Effector CD8-positive, alpha-beta T cell (primary cell): ENCODE data around the gene ZNF586.
"Not testable (repeated sequence)": the region's sequence is repeated elsewhere in the genome, so short reads cannot be mapped to it uniquely, and the experiment has no call there.

ENCODE experiments used
- DNase-seq: peaks from one replicate; lab custom pipeline; 2025; lab: John Stamatoyannopoulos, UW
- total RNA-seq, 4 experiments: gene quantifications; one replicate each; lab custom pipeline; 2026; lab: John Stamatoyannopoulos, UW

ZNF586 gene
- total RNA-seq = 55.3 to 73.5 (median 64.2) reads per million in 4 experiments

DNA sequence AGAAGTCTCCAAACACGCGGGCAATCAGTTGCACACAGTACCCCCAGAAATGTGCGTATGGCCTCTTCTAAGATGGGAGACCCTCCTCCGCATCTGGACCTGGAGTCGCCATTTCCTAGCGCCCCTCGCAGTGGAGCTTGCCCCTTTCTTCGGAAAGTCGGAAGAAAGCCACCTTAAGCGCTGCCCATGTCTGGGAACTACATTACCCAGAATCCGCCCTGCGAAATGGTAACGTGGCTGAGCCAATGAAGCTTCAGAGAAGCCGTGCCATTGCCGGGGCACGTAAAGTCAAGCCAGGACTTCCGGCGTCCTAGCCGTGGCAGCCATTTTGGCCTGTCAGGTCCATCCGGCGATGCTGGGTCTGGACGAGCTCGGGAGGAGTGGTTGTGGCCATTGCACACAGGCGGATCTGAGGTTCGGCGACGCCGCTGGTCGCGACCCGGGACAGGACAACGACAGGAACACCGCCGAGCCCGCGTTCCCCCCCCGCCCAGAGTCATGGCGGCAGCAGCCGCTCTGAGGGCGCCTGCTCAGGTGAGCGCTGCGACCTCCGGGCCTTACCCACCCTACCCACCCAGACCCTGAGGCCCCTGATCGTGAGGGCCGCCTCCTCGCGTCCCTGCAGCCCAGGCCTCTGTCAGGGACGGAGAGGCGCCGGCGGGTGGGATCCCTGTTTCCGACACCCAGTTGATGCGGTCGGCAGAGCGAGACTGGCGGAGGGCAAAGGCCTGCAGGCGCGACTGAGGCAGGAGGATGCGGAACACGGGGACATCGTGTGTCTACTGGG, at the start of gene ZNF586:
Gene ZNF586, plus strand, starts transcription at position 332 of the 787 bp plus-strand sequence. Its CDS starts 167 bp downstream, at position 499.
- peak; percentile 77 for DNase-seq

DNA sequence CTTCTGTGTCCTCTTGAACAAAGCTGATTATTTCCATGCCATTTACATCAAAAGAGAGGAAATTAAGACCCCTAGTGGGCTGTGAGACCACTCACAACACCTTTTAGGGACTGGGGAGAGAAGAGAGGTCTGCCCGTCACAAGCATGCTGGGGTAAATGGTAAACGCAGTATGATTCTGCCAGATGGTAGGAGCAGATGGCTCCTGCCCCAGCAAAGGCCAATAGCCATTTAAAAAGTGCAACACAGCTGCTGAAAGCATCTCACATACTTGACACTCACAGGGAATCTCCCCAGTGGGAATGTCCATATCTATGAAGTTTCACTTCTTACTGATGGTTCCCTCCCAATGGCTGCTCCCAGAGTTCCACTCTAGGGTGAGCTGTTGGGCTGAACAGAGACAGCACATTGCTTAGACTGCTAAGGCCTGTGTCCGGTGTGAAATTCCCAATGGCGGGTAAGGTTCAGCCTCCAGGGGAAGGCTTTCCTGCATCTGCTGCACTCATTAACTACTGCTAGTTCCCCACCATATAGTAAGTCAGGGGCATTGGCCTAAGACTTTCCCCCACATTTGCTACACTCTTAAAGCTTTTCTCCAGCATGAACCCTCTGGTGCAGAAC, 49.5 kb upstream of the ZNF586 start:
- DNase-seq = no peak

DNA sequence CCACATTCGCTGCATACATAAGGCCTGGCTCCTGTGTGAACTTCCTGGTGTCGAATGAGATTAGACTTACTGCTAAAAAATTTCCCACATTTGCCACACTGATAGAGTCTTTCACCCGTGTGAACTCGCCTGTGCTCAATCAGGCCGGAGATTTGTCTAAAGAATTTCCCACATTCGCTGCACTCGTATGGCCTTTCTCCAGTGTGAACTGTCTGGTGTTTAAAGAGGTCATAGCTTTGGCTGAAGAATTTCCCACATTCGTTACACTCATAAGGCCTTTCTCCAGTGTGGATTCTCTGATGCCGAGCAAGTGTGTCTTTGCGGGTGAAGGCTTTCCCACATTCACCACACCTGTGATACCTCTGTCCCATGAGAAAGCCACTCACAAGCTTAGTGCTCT, 48.6 kb upstream of the ZNF586 start:
- no peak for DNase-seq

DNA sequence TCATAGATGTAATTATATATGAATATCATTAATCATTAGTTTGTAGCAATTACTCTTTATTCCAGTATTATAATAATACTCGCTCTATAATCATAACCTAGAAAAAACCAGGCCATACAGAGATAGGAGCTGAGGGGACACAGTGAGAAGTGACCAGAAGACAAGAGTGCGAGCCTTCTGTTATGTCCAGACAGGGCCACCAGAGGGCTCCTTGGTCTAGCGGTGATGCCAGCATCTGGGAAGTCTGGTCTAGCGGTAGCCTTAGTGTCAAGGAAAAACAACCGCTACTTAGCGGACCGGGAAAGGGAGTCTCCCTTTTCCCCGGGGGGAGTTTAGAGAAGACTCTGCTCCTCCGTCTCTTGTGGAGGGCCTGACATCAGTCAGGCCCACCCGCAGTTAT, 31.2 kb upstream of the ZNF586 start:
- peak; percentile 14 for DNase-seq

DNA sequence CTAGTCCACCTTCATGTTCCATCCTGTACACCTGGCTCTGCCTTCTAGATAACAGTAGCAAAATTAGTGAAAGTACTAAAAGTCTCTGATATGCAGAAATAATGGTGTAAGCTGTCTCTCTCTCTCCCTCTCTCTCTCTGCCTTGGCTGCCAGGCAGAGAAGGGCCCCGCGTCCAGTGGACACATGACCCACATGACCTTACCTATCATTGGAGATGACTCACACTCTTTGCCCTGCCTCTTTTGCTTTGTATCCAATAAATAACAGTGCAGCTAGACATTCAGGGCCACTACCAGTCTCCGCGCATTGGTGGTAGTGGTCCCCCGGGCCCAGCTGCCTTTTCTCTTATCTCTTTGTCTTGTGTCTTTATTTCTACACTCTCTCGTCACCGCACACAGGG, 30.7 kb upstream of the ZNF586 start:
- not testable (repeated sequence) for DNase-seq

DNA sequence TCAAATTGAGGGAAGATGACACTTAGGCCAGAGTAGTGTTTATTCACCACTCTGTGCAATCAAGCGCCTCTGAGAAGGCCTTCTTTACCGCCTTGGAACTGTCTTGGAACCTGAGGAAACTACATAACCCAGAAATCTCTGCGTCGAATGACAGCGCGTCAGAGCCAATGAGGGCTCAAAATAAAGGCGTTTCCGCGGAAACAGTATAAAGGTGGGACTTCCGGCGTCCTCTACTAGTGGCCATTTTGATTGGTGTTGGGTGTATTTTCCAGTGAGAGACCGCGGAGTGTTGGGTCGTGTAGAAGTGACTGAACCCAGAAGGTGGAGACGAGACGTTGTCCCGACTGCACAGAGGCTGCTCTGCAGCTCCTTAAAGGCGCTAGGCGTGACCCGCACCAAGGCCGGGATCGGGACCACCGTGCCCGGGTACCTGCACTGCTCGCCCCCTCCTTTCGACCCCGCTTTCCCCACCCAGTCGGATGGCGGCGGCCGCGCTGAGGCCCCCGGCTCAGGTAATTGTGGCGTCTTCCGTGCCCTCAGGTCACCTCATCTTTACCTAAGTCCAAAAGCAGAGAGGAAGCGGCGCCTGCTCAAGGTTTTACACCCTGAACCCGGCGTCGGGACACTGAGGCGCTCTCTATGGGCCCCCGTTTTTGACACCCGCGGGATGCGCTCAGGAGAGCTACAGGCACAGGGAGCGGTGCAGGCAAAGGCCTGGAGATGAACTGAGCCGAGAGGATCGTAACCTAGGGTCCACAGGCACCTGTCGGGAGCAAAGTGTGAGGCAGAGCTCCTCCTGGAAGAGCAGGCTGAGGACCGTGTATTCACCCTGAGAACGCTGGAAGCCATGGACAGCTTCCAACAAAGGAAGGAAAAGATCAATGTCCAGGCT, 22.6 kb upstream of the ZNF586 start, which contains the start of gene ZNF776:
Gene ZNF776, plus strand, starts transcription at position 236 of the 892 bp plus-strand sequence. Its CDS starts 244 bp downstream, at position 480.
- DNase-seq = peak; percentile 63

DNA sequence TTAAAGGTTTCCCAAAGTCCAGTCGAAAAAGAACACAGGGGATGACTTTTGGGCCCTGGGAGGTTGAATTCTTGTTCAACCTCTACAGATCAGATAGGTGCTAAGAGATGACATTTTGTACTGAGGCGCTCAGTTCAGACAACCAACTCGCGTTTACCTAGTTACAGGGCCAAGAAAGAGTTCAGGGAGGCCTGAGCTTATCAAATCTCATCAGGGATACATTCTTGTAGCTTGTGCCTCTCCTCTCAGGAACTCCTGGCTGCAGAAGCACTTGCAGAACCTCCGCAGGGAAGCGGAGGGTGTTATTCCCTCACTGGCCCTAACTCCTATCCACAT, 22.0 kb upstream of the ZNF586 start:
- no peak for DNase-seq

DNA sequence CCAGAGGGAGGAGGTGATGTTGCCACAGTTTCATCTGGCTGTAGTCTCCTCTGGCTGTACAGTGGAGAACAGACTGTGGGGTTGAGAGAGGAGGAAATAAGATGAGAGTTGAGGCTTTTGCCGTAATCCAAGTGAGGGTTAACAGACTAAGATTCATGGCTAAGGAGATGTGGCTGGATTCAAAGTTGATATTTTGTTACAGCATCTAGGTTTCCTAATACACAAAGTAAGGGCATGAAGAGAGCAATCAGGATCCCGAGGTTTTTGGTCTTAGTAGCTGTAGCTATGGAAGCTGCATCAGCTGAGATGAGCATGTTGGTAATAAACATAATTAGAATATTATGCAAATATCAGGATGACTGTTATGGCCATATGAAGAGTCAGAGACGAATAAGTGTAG, 21.4 kb upstream of the ZNF586 start:
- DNase-seq = no peak

DNA sequence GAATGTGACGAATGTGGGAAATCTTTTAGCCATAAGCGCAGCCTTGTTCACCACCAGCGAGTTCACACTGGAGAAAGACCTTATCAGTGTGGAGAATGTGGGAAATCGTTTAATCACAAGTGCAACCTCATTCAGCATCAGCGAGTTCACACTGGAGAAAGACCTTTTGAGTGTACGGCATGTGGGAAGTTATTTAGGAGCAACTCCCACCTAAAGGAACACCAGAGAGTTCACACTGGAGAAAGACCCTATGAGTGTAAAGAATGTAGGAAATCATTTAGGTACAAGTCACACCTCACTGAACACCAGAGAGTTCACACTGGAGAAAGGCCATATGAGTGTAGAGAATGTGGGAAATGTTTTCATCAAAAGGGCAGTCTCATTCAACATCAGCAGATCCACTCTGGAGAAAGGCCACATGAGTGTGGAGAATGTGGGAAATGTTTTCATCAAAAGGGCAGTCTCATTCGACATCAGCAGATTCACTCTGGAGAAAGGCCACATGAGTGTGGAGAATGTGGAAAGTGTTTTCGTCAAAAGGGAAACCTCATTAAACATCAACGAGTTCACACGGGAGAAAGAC, 15.3 kb upstream of the ZNF586 start:
- no peak for DNase-seq

DNA sequence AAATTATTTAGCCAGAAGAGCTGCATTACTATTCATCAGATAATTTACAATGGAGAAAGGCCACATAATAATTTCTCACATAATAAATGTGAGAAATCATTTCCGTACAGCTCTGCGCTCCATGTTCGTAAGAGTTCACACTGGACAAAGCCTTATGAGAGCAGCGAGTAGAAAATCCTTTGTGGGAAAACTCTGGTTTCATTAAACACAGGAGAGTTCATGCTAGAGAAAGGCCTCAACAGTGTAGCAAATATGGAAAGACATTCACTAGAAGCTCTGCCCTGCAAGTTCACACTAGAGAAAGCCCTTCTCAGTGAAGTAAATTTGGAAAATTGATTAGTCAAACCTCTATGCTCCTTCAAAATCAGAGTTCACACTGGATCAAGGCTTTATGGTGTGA, 14.4 kb upstream of the ZNF586 start:
- no peak for DNase-seq

DNA sequence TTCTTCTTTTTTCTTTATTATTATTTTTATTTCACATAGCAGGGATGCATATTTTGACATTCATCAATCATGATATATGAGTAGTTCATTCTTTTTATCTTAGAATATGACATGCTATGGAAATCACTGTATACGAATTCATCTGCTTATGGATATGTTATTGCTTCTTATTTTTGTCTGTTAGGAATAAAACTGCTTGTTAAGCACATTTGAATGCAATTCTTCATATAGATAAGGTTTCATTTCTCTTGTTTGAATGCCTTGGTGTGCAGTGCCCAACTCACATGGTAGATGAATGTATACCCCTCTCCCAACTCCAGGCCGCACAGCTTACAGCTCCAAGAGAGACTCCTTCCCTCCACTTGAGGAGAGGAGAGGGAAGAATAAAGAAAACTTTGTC, 11.5 kb upstream of the ZNF586 start:
- DNase-seq = no peak

DNA sequence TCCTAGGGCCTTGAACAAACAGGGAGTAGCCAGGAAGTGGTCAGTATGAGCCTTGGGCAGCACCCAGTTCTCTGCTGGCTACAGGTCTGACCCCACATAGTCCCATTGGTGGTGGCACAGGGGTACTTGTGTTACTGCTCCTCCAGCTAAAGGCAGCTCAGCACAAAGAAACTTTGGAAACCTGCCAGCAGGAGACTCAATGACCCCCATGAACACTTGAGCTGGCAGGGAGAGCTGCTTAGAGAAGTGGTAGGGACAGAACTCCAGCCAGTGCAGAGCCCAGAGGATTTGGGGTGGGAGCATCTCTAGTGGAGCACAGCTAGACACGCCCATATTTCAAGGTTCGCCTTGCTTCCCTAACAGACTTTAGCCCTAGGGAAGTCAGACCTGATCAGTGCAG, 10.4 kb upstream of the ZNF586 start:
- no peak for DNase-seq

DNA sequence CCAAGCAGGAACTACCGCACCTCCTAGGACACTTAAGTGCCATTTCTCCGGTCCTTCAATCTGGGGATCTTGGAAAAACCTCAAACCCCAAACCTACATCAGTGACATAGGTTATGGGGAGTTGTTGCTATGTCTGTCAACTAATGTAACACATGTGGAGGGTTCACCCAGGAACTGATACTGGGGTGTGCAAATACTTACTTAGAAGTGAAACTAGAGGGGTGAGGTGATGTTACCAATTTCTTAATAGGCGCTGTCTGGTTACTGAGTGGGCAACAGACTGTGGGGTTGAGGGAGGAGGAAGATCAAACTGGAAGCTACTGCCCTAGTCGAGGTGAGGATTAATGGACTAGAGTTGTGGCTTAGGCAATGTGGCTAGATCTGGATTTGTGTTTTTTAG, 1.9 kb downstream of the ZNF586 start:
- no peak for DNase-seq

DNA sequence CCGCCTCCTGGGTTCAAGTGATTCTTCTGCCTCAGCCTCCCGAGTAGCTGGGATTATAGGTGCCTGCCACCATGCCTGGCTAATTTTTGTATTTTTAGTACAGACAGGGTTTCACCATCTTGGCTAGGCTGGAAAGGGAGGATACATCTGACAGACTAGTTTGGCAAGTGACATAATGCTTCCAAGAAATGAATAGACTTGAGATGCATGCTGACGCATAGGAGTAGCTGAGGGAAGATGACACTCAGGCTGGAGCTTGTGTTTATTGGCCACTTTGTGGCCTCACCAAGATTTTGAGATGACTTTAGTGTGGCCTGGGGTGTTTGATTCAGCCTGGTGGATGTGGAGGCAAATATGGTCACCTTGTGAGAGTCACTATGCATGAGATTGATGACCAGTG, 4.0 kb downstream of the ZNF586 start:
- no peak for DNase-seq

DNA sequence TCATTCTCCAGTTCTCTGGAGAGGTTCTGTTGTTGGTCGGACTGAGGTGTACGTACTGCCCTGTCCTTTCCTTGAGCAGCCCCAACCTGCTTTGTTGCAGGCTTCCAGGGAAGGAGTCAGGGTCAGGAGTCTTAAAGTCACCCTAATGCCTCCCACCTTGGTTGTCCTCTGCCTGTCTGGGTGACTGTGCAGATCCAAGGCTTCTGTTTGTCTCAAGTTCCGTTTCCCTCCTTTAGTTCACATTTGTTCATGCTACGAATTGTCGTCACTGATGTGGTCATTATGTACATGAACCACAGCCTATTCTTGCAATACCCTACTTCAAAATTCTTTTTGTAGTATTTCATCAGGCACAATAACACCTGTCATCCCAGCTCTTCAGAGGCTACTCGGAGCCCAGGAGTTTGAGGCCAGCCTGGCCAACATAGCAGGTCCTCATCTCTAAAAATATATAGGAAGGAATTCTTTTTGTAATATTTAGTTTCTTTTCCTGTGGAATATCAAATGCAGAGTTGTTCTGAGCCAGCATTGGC, 7.4 kb downstream of the ZNF586 start:
- no peak for DNase-seq

DNA sequence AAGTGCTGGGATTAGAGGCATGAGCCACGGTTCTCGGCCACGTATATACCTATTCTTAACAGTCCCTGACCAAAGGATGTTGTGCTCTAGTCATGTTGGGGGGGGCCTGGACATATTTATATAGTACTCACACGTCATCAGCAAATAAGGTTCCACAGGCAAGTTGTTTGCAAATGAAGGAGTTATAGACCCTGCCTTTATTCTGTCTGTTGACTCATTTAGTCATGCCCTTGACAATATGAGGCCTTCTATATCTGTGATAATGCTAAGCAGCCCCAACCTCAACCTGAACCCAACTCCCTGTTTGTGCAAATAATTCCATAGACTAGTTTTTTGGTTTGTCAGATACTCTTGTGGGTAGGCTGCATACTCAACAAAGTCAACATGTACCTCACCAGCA, 8.9 kb downstream of the ZNF586 start:
- no peak for DNase-seq

DNA sequence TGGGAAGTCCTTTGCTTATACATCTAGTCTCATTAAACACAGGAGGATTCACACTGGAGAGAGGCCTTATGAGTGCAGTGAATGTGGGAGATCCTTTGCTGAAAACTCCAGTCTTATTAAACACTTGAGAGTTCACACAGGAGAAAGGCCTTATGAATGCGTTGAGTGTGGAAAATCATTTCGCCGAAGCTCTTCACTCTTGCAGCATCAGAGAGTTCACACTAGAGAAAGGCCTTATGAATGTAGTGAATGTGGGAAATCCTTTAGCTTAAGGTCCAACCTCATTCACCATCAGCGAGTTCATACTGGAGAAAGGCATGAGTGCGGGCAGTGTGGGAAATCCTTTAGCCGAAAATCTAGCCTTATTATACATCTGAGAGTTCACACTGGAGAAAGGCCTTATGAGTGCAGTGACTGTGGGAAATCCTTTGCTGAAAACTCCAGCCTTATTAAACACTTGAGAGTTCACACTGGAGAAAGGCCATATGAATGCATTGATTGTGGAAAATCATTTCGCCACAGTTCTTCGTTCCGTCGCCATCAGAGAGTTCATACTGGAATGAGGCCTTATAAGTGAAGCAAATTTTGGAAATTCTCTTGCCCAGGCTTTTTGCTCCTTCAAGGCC, 9.9 kb downstream of the ZNF586 start:
- DNase-seq = no peak

DNA sequence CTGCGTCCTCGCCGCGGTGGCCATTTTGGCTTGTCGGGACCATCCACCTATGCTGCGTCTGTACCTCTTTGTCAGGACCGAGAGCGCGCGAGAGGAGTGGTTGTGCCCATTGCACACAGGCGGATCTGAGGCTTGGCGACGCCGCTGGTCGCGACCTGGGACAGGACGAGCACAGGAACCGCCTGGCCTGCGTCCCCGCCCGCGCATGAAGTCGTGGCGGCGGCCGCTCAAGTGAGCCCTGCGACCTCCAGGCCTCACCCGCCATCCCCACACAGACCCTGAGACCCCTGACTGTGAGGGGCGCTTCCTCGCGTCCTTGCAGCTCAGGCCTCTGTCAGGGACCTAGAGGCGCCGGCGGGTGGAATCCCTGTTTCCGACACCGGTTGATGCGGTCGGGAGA, 16.8 kb downstream of the ZNF586 start:
- no peak for DNase-seq

DNA sequence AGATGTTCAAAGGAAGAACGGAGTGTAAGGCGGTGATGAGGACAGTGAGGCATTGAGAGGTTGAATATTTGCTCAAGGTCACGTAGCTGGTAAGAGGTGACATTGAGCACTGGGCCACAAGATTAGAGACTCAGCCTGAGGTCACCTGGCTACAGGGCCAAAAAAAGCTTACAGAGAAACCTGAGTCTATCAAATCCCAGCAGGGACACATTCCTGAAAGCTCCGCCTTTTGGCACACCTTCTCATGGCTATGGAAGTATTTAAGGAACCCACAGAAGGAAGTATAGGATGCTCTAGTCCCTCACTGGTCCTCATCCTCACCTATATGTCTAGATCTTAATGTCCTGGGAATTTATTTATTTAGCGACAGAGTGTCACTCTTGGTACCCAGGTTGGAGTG, 17.4 kb downstream of the ZNF586 start:
- DNase-seq = no peak

DNA sequence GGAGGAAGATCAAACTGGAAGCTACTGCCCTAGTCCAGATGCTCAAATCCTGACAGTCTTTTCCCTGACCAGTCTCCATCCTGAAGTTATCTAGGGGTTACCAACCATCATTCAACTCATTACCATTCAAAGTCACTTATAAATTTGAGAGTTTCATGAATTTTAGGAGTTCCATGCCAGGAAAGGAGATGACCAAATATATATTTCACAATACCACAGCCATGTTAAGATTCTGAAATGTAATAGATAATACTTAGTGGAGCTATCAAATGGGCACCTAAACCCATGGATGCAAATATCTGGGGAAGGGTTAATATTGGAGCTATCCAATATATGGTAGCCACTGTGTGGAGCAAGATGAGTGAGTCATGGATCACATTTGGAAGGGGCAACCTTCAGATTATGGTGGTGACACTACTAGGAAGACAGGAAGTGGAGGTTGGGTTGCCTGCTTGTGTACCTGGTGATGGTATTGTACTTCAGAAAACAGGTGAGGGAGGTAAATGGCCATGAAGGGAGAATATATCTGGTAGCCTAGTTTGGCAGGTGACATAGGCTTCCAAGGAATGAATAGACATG, 18.7 kb downstream of the ZNF586 start:
- DNase-seq = no peak

DNA sequence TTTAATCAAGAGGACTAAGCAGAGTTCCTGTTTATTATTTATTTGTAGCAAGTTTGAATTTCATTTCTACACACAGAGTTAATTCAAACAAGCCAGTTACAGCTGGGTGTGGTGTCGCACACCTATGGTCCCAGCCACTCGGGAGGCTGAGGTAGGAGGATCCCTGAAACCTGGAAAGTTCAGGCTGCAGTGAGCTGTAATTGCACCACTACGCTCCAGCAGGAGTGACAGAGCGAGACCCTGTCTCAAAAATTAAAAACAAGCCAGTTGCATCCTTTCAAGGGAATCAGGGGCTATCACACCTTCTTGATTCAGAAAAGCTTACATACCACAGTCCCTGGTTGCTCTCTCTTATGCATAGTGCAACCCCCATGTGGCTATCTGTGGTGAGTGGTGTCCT, 19.8 kb downstream of the ZNF586 start:
- DNase-seq = no peak
